Measurements from ENCODE around the gene NHS. TPM values are rescaled to one million over a fixed set of nuclear protein-coding genes. Genes with fewer than 3 reads are reported as not detected.

Gene NHS
- total RNA-seq: 6.6 TPM

GRCh38 chrX:17374619-17375366 is at the start of gene NHS:
TSS of gene NHS (plus strand) at chrX:17375200. CDS start at chrX:17375758, 558 bp downstream.
- peak; percentile 47 for DNase-seq

- DNase-seq: no peak
Observed at GRCh38 chrX:17328837-17329236, 46.2 kb upstream of the NHS start.

- no peak for DNase-seq
Observed at GRCh38 chrX:17336377-17336776, 38.6 kb upstream of the NHS start.

- no peak for DNase-seq
Observed at GRCh38 chrX:17355976-17356375, 19.0 kb upstream of the NHS start.

DNA sequence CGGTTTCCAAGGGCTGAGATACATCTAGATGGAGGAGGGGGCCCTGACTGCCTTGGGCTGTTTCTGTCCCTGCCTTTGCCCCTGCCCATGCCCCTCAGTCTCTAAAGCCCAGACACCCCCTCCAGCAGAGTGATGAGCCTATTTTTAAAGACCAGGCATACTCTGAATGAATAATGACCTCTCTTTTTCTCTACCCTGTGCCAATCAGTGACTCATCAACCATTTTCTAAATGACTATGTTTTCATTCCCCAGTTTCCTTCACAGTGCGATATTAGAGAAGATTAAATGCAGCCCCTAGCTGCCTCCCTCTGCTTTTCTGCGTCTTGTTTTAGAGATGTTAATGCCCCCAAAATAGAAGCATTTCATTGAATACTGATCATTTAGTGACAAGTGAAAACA is 15.5 kb upstream of the NHS start:
- no peak for DNase-seq

- DNase-seq: no peak
Observed at GRCh38 chrX:17361620-17362019, 13.4 kb upstream of the NHS start.

DNA sequence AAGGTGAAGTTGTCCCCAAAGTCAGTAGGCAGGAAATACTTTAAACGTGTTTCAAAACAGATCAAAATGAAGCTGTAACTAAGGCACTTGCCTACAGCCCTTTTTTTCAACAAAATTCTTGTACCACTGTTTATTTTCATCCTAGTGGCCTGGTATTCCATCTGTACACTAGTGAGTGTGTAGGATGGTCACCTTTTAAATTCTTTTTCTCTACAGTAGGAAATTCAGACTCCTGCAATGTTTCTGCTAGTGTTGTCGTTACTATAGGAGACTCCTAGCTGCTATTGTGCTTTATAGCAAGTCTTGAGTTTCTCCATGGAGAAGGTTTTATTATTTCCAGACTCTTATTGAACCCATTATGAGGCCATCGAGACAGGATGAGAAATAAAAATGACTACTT is 7.0 kb upstream of the NHS start:
- no peak for DNase-seq

DNA sequence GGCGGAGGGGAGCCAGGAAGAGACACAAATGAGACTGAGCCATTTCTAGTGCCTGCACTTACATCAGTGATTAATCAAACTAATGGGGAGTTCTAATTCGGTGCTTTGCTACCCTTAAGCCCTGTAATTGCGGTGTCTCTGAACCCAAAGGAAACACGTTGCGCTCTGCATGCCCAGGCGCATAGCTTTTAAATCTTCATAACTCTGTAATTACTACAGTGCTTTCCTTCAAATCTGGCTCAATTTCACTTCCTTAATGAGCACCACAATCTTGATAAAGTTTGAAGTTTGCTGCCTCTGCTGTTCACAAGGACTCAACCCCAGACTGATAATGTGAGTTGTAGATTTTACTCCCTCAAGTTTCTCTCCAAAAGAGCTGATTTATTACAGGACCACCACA is 5.7 kb upstream of the NHS start:
- DNase-seq: no peak

GRCh38 chrX:17370191-17370590 is 4.8 kb upstream of the NHS start:
- DNase-seq: no peak

GRCh38 chrX:17372052-17372451 is 2.9 kb upstream of the NHS start:
- no peak for DNase-seq

DNA sequence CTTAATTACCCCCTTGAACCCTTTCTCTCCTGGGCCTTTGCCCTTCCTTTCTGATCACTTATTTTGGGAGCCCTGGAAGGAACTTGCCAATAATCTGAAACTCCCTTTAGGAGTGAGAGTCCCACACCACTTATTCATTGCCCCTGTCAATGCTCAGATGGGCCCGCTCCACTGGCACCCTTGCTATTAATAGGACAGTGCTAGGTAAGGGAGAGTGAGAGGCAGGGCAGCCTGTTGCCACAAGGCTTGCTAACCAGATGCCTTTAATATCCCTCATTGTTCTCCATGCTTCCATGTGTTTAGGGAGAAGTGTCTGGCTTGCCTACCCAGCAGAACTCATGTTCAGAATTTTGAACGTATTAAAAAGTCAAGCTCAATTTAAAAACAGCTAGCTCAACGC is 1.7 kb upstream of the NHS start:
- no peak for DNase-seq

DNA sequence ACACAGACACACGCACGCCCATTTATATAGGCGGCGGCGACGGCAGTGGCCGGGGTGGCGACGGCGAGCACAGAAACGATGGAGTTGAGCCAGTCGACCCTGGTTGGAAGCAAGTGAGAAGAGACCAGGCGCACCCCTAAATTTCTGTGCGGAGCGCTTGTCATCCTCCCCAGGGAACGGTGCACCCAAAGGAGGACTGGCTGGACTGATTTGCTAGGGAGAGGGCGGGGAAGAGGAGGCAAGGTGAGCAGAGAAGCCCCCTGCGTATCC is 302 bp downstream of the NHS start:
- DNase-seq: no peak

- no peak for DNase-seq
Observed at GRCh38 chrX:17375637-17376430, 834 bp downstream of the NHS start.

DNA sequence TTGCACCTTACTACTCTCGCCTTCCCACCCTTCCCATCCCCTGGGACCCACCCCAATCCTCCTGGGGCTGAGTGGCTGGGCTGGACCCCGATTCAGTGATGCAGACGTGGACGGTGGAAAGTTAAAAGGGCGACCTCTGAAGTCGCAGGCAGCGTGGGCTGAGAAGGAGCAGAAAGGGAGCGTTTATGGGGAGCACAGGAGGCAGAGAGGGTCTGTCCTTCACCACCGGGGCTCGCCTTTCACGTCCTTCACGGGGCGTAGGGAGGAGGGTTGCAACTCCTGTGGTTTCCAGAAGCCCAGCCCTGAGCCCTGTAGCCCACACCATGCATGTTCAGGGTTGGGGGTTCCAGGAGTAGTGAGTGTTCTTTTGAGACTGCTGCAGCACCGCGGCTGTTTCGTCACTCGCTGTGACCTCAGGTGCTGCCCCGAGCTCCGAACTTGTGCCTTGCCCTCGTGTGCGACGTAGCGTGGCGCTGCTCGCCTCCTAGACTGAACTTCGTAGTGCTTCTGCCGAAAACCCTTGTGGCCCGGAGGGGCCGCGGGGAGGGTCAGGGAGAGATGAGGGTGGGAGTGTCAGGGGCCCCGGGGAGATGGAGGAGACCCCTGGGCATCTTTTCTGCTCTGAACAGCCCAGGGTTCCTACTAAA is 1.6 kb downstream of the NHS start:
- DNase-seq: no peak

- DNase-seq: peak; percentile 7
Observed at GRCh38 chrX:17377091-17377717, 2.2 kb downstream of the NHS start.

DNA sequence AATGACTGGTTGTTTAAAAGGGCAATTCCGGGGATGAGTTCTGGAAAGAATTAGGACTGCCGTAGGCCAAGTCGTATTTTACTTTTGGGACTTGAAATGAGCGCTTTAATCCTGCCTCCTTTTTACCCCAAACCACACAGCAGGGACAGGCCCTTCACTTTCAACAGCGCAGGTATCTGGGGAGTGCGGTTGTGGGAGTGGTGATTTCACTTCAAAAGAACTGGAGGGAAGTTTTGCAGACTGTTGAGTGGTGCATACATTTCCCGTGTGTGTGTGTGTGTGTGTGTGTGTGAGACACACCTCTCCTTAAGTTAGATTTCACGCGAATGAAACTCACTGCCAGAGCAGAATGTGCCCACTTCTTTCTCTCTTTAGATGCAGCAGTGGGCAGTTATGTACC is 2.8 kb downstream of the NHS start:
- no peak for DNase-seq

DNA sequence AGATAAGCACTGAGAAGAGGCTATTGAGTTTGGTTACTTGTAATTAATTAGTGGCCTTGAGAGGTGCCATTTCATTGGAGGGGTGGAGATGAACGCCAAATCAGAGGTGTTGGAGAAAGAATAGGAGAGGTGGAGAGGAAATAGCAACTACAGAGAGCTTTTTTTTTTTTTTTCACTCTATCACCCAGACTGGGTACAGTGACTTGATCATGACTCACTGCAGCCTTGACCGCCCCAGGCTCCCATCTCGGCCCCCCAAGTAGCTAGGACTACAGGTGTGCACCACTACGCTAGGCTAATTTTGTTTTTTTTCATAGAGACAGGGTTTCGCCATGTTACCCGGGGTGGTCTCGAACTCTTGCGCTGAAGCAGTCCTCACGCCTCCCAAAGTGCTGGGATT is 5.2 kb downstream of the NHS start:
- DNase-seq: no peak

- DNase-seq: no peak
Observed at GRCh38 chrX:17390419-17390850, 15.4 kb downstream of the NHS start.

DNA sequence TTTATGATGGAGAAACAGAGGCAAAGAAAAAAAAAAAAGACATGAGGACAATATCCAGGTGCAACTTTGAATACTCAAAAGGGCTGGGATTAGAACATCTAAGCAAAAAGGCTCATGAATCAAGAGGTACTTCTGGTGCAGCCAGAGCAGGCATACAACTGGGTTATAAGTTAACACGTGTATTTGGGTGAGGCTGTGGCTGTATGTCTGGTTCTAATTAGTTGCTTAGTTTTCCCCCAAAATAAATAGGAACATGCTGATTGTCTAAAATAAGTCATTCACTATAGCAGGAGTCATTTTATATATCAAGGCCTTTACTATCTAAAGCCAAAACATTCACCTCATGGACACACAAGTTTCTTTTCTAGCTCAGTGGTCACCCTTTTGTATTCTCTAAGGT is 20.2 kb downstream of the NHS start:
- DNase-seq: peak; percentile 30

DNA sequence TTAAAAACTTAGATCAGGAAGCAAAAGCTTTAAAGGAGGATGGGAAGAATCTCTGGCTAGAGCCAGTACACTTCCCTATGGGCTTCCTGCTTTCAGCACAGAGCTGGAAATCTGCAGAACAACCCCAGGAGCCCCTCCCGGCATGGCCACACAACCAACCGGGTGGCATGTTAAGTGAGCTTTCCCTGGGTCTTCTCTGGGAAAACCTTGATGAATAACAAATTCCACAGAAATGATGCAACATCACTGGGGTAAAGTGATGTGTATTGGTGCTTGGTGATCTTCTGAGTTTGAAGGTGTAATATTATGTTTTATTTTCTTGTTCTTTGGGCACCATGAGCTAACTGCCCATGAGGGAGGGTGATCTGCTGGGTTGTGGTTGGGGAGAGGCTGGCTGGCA is 22.1 kb downstream of the NHS start:
- no peak for DNase-seq

GRCh38 chrX:17403189-17403691 is 28.2 kb downstream of the NHS start:
- DNase-seq: no peak

GRCh38 chrX:17403972-17404371 is 29.0 kb downstream of the NHS start:
- no peak for DNase-seq
